Right atrium auricular region (tissue), 2 donors: Measurements from ENCODE around the gene TOE1. TPM values are rescaled to one million over a fixed set of nuclear protein-coding genes. Genes with fewer than 3 reads are reported as not detected.
"Not testable (repeated sequence)": the region's sequence is repeated elsewhere in the genome, so short reads cannot be mapped to it uniquely, and the experiment has no call there.

Experiments
- DNase-seq: peaks from one replicate; pipeline ENCODE4 v3.0.0-alpha.2; 2019; ENCODE audit warnings: low spot score
- H3K27ac ChIP-seq, 2 donors: fragments of 200-600 bp; sonication (generic); 1 replicate in 1 of 2; 2 replicates in 1 of 2; pipeline ENCODE4 v1.5.1; 2016 to 2019
- H3K27me3 ChIP-seq, 2 donors: fragments of 200-600 bp; sonication (generic); one replicate each; pipeline versions ENCODE4 v1.5.1 to v1.6.0; 2017 to 2019
- H3K36me3 ChIP-seq: fragments of 200-600 bp; sonication (generic); one replicate; pipeline ENCODE4 v1.5.1; 2016
- H3K4me1 ChIP-seq, 2 donors: fragments of 200-600 bp; sonication (generic); one replicate each; pipeline versions ENCODE4 v1.5.1 to v1.6.0; 2017 to 2019
- H3K4me3 ChIP-seq, 2 donors: fragments of 200-600 bp; sonication (generic); 1 replicate in 1 of 2; 2 replicates in 1 of 2; pipeline ENCODE4 v1.5.1; 2017 to 2019; ENCODE audit warnings: mild to moderate bottlenecking in 1 of 2, moderate library complexity in 1 of 2
- H3K9me3 ChIP-seq, 2 donors: fragments of 200-600 bp; sonication (generic); one replicate each; pipeline ENCODE4 v1.5.1; 2019
- total RNA-seq, 2 donors: library from RNA; depleted of rRNA; stranded (reverse); fragments of >200 nt; gene quantifications; one replicate each; pipeline ENCODE4 v1.1.0, GENCODE V29; 2016
- TF ChIP-seq, protein P1 (sequence below), 2 donors: fragments of 200-600 bp; sonication (generic); IDR thresholded peaks; one replicate each; pipeline ENCODE4 v1.5.1; 2019; ENCODE audit warnings: antibody characterized with exemption in 2 of 2

TOE1 gene
- total RNA-seq, 2 donors from 2014 or later = 5.4 to 6.8 TPM

- no peak for DNase-seq
- Histone ChIP-seq H3K36me3 (no peaks in the 10 kb centered on the region), H3K27ac (no peak overlapping the region), H3K27me3 (no peaks in the 10 kb centered on the region), H3K9me3 (no peaks in the 10 kb centered on the region), H3K4me1 (peaks cover 0 to 7% of the 10 kb centered on the region in 2 donors), H3K4me3 (no peak overlapping the region)
- TF ChIP-seq, protein P1, sequence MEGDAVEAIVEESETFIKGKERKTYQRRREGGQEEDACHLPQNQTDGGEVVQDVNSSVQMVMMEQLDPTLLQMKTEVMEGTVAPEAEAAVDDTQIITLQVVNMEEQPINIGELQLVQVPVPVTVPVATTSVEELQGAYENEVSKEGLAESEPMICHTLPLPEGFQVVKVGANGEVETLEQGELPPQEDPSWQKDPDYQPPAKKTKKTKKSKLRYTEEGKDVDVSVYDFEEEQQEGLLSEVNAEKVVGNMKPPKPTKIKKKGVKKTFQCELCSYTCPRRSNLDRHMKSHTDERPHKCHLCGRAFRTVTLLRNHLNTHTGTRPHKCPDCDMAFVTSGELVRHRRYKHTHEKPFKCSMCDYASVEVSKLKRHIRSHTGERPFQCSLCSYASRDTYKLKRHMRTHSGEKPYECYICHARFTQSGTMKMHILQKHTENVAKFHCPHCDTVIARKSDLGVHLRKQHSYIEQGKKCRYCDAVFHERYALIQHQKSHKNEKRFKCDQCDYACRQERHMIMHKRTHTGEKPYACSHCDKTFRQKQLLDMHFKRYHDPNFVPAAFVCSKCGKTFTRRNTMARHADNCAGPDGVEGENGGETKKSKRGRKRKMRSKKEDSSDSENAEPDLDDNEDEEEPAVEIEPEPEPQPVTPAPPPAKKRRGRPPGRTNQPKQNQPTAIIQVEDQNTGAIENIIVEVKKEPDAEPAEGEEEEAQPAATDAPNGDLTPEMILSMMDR (IDR thresholded peaks at IDR 0.05) = no peak
These were observed 40.2 kb downstream of the TOE1 start for GRCh38 chr1:45380125-45380524.

- Histone ChIP-seq H3K27me3 (no peaks in the 10 kb centered on the region), H3K27ac (no peak overlapping the region), H3K9me3 (no peaks in the 10 kb centered on the region), H3K4me3 (no peak overlapping the region), H3K4me1 (peaks cover 0 to under 1% of the 10 kb centered on the region in 2 donors), H3K36me3 (no peaks in the 10 kb centered on the region)
- TF ChIP-seq, protein P1 (IDR thresholded peaks at IDR 0.05) = no peak
- DNase-seq = no peak
These were observed 40.8 kb downstream of the TOE1 start for GRCh38 chr1:45380730-45381129.

DNA sequence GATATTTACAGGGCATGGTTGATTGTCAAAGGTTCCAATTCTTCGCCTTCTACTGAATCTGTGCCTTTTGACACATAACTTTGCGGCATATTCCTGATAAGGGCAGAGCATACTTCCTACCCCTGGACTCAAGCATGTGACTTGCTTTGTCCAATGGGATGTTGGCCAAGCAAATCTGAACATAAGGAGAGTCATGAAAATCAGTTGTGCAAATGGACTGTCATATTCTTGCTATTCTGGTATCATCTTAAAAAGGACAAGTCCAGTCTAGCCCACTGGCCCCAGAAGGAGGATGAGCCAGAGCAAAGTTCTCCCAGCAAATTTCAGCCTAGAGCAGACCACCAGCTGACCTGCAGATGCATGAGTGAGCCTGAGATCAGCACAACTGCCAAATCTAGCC, 41.3 kb downstream of the TOE1 start:
- H3K4me1 ChIP-seq = no peaks in the 10 kb centered on the region
- H3K4me3 ChIP-seq = no peak overlapping the region
- DNase-seq = no peak
- no peaks in the 10 kb centered on the region for H3K36me3 ChIP-seq
- H3K9me3 ChIP-seq = no peaks in the 10 kb centered on the region
- TF ChIP-seq, protein P1 (IDR thresholded peaks at IDR 0.05) = no peak
- H3K27ac ChIP-seq = no peak overlapping the region
- H3K27me3 ChIP-seq = no peaks in the 10 kb centered on the region

- TF ChIP-seq, protein P1 (IDR thresholded peaks at IDR 0.05) = no peak
- H3K4me3 ChIP-seq = no peak overlapping the region
- H3K4me1 ChIP-seq = no peaks in the 10 kb centered on the region
- H3K36me3 ChIP-seq = no peaks in the 10 kb centered on the region
- DNase-seq = no peak
- H3K27me3 ChIP-seq = no peaks in the 10 kb centered on the region
- H3K9me3 ChIP-seq = no peaks in the 10 kb centered on the region
- H3K27ac ChIP-seq = no peak overlapping the region
These were observed 43.2 kb downstream of the TOE1 start for GRCh38 chr1:45383191-45383590.

- H3K4me1 ChIP-seq, H3K27me3 ChIP-seq, H3K9me3 ChIP-seq, H3K4me3 ChIP-seq, H3K36me3 ChIP-seq, DNase-seq, H3K27ac ChIP-seq: not testable (repeated sequence)
These were observed 44.2 kb downstream of the TOE1 start for GRCh38 chr1:45384213-45384612.

DNA sequence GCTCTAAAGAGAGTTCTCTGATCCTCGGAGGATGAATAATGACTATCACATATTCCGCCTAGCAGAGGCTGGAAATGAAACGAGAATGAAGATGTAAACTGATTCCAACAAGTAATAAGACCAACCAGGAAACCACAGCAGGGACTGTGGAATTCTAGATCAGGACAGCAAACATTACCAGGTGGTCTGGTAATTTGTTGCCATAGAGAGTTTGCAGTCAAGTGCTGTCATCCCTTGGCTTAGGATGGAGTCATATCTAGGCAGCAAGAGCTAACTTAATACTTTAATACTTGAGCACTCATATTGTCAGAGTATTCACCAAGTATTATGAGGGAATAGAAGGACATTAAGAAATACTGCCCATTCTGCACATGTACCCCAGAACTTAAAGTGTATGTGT, 45.3 kb downstream of the TOE1 start:
- no peaks in the 10 kb centered on the region for H3K36me3 ChIP-seq
- H3K4me1 ChIP-seq = no peaks in the 10 kb centered on the region
- no peak for DNase-seq

More for the DNA sequence above, 45.3 kb downstream of the TOE1 start:
- no peak overlapping the region for H3K4me3 ChIP-seq
- H3K27ac ChIP-seq = no peak overlapping the region
- no peaks in the 10 kb centered on the region for H3K9me3 ChIP-seq
- TF ChIP-seq, protein P1 (IDR thresholded peaks at IDR 0.05) = no peak
- H3K27me3 ChIP-seq = no peaks in the 10 kb centered on the region
